Muscle layer of colon (tissue), 2 donors: ENCODE results near the gene DOK7.

Source experiments
- H3K27ac ChIP-seq: one replicate; pipeline ENCODE4 v1.7.0; 2013; ENCODE audit warnings: low read depth, mild to moderate bottlenecking, low read length, moderate library complexity
- H3K27me3 ChIP-seq, 2 donors: one replicate each; pipeline ENCODE4 v1.7.0; 2013; ENCODE audit warnings: low read length in 2 of 2, mild to moderate bottlenecking in 2 of 2; ENCODE audit not compliant: insufficient read depth in 2 of 2, control insufficient read depth in 1 of 2
- H3K36me3 ChIP-seq: one replicate; pipeline ENCODE4 v1.7.0; 2013; ENCODE audit warnings: mild to moderate bottlenecking, low read length; ENCODE audit not compliant: insufficient read depth
- H3K4me1 ChIP-seq: one replicate; pipeline ENCODE4 v1.7.0; 2013; ENCODE audit warnings: mild to moderate bottlenecking, low read length; ENCODE audit not compliant: insufficient read depth
- H3K4me3 ChIP-seq, 2 donors: one replicate each; pipeline ENCODE4 v1.7.0; 2013; ENCODE audit warnings: low read length in 2 of 2, low read depth in 1 of 2, mild to moderate bottlenecking in 1 of 2, moderate library complexity in 1 of 2
- H3K9ac ChIP-seq: one replicate; pipeline ENCODE4 v1.7.0; 2013; ENCODE audit warnings: low read length
- H3K9me3 ChIP-seq: one replicate; pipeline ENCODE4 v1.7.0; 2013; ENCODE audit warnings: mild to moderate bottlenecking, low read length
- donor health status: abdominal sarcoma.
- donor health status: Adenocarcinoma of cecum.

The DOK7 gene

DNA sequence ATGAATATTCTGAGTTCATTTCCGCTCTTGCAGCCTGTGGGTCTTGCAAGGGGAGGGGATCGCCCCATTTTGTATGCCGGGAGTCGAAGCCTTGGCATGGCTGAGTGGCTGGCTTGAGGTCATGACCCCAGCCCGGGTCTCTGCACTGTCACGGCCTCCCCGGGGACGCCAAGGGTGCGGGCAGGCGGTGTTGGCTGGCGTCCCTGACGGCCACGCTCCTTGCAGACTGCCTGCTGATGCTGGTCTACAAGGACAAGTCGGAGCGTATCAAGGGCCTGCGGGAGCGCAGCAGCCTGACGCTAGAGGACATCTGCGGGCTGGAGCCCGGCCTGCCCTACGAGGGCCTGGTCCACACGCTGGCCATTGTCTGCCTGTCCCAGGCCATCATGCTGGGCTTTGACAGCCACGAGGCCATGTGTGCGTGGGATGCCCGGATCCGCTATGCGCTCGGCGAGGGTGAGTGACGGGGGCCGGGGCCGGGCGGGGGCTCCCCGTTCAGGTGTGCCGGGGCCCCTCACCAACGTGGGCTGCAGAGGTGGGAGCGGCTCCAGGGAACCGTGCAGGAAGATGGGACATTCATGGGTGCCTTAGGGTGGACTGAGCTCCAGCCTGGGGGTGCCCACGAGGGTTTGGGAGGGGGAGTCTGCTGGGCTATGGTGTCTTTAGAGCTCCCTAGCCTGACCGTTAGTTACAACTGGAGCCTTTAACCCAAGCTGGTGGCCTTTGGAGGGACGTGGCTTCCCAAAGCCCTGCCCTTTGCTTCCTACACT lies 10.3 kb downstream of the DOK7 start:
- no peaks in the 10 kb centered on the region for H3K4me1 ChIP-seq

GRCh38 chr4:3473996-3474765 lies 11.1 kb downstream of the DOK7 start:
- no peaks in the 10 kb centered on the region for H3K36me3 ChIP-seq
- H3K4me3 ChIP-seq: no peak overlapping the region
- no peak overlapping the region for H3K9ac ChIP-seq
- peaks cover 0 to 5% of the 10 kb centered on the region in 2 donors for H3K27me3 ChIP-seq
- H3K27ac ChIP-seq: no peak overlapping the region
- no peaks in the 10 kb centered on the region for H3K9me3 ChIP-seq
- no peaks in the 10 kb centered on the region for H3K4me1 ChIP-seq

More for the DNA sequence above, 10.3 kb downstream of the DOK7 start:
- Histone ChIP-seq H3K27me3 (peaks cover 0 to 5% of the 10 kb centered on the region in 2 donors), H3K36me3 (no peaks in the 10 kb centered on the region), H3K9ac (no peak overlapping the region), H3K27ac (no peak overlapping the region), H3K9me3 (no peaks in the 10 kb centered on the region), H3K4me3 (no peak overlapping the region)

DNA sequence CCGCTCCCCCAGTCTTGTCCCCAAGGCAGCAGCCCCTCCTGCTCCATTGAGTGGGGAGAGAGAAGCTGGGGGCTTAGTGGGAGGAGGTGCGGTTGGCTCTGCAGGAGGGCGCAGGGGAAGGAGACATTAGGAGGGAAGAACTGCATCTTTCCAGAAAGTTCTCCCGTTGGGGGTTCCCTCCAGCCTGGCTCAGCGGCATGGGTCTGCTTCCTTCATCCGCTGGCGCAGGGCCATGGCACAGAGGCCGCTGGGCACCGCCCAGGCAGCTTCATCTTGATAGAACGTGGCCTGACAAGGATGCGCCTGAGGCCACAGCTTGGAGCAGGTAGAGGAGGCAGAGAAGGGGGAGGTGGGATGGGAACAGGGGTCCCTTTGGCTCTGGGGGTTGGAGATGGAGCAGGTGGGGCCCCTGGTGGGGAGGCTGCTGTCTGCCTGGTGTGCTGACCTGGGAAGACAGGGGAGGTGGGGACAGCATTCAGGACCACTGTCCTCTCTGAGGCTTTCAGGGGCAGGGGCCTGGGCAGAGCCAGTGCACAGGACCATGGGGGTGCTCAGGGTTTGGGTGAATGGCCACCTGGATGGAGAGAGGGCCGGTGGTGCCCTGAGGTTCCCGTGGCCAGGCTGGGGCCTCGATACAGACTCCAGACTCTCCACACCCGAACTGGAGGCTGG lies 12.1 kb downstream of the DOK7 start:
- Histone ChIP-seq H3K4me3 (no peak overlapping the region), H3K9me3 (no peaks in the 10 kb centered on the region), H3K4me1 (no peaks in the 10 kb centered on the region), H3K36me3 (no peaks in the 10 kb centered on the region), H3K9ac (no peak overlapping the region), H3K27ac (no peak overlapping the region), H3K27me3 (peaks cover 0 to 5% of the 10 kb centered on the region in 2 donors)

DNA sequence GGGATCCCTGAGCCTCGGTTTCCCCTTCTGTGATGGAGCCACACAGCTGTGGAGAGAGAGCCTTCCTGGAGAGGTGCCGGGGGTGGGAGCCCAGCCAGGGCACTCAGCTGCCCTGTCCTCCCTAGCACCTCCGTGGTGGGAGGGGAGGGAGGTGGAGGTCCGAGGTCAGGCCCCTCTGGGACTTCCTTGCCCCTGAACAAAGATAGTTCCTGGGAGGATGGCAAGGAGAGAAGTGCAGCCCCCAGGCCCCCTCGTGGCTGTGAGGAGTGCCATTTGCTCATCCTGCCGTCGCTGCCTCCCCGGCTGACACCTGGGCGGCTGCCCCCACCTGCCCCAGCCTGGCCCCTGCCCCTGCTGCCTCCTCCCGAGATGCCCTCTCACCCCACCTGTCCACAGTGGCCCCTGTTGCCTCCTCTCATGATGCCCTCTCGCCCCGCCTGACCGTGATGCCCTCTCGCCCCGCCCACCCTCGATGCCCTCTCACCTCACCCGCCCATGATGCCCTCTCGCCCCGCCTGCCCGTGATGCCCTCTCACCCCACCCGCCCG lies 12.7 kb downstream of the DOK7 start:
- peaks cover 0 to 6% of the 10 kb centered on the region in 2 donors for H3K27me3 ChIP-seq
- no peak overlapping the region for H3K9ac ChIP-seq
- no peaks in the 10 kb centered on the region for H3K9me3 ChIP-seq
- no peak overlapping the region for H3K4me3 ChIP-seq
- H3K4me1 ChIP-seq: no peaks in the 10 kb centered on the region
- no peak overlapping the region for H3K27ac ChIP-seq
- H3K36me3 ChIP-seq: no peaks in the 10 kb centered on the region

DNA sequence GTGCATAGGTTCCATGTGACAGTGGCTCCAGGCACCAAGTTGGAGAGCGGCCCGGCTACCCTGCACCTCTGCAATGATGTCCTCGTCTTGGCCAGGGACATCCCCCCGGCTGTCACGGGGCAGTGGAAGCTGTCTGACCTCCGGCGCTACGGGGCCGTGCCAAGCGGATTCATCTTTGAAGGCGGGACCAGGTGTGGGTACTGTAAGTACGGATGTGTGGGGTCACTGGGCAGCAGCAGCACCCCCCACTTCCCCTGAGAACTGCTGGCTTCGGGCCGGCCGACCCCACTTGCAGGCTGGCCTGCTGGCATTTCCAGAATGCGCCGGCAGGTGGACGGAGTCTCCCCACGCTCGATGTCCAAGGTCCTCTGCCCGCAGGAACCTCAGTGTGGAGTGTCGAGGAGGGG lies 13.2 kb downstream of the DOK7 start:
- H3K27me3 ChIP-seq: peaks cover 0 to 12% of the 10 kb centered on the region in 2 donors
- no peaks in the 10 kb centered on the region for H3K36me3 ChIP-seq

DNA sequence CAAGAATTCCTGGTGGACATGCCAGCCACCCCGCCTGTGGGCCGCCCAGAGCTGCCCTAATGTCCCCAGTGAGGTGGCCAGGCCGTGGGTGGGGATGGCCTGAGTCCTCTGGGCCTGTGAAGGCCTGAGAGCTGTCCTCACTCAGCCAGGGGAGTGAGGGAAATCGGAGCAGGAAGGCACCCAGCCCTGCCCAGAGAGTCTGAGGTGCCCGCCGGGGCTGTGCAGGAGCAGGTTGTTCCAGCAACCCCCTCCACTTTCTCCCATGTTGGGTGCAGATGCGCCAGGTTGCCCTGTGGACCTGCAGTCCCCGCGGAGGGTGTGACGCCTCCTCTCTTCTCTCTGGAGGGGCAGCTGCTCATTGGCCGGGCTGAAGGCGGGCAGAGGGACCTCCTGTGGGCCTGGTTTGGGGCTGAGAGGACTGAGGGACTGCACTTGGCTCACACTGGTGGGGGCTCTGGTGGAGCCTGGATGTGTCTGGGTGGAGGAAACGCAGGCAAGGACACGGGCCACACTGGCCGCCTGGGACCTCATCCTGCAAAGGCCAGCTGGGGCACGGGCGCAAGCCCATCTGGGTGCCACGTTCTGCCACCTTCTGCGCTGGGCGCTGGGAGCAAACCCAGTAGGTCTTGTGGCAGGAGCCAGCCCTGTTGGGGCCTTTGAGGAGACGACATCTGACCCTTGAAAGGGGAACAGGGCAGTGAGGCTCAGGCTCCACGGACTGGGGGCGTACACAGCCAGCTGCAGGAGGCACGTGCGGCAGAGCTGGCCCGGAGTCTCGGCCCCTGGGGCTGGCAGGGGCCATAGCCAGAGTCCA lies 14.0 kb downstream of the DOK7 start:
- Histone ChIP-seq H3K27ac (no peak overlapping the region), H3K36me3 (no peaks in the 10 kb centered on the region), H3K27me3 (peaks cover 0 to 14% of the 10 kb centered on the region in 2 donors), H3K9me3 (no peaks in the 10 kb centered on the region), H3K4me3 (no peak overlapping the region), H3K9ac (no peak overlapping the region), H3K4me1 (no peaks in the 10 kb centered on the region)

More for the DNA sequence above, 13.2 kb downstream of the DOK7 start:
- no peaks in the 10 kb centered on the region for H3K4me1 ChIP-seq
- no peak overlapping the region for H3K4me3 ChIP-seq
- no peak overlapping the region for H3K27ac ChIP-seq
- no peaks in the 10 kb centered on the region for H3K9me3 ChIP-seq
- no peak overlapping the region for H3K9ac ChIP-seq

DNA sequence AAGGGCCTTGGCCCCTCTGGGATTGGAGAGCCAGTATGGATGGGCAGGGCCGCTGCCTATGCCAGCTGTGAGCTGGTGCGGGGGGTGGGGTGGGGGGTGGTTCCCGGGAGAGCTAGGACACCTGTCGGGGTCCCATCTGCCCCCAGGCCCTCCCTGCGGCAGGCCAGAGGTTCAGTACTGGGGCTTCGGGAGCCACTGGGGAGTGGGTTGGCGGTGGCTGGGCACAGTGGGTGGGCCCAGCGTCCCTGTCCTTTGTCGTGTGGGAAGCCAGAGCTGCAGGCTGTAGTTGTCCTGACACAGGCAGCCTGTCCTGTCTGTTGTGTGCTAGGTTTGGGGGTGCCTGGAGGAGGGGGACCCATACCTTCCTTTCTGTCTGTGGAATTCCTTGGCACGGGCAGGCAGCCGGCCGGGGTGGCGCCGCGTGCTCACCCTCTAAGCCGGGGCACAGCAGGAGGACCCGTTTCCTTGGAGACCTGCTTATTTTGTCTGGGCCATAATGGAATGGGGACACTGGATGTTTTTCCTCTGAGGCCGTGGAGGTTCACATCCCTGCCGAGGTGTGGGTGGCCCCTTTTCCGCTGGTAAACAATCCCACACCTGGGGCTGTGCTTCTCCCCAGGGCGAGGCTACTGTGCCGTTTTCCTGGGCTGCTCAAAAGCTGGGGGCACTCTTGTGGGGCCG lies 14.8 kb downstream of the DOK7 start:
- Histone ChIP-seq H3K4me3 (no peak overlapping the region), H3K27me3 (peaks cover 0 to 9% of the 10 kb centered on the region in 2 donors), H3K9ac (no peak overlapping the region), H3K27ac (no peak overlapping the region), H3K4me1 (no peaks in the 10 kb centered on the region), H3K36me3 (no peaks in the 10 kb centered on the region), H3K9me3 (no peaks in the 10 kb centered on the region)

- H3K9ac ChIP-seq: no peak overlapping the region
- H3K4me3 ChIP-seq: no peak overlapping the region
- no peaks in the 10 kb centered on the region for H3K36me3 ChIP-seq
- no peaks in the 10 kb centered on the region for H3K9me3 ChIP-seq
- H3K27me3 ChIP-seq: peaks cover 0 to 11% of the 10 kb centered on the region in 2 donors
- no peak overlapping the region for H3K27ac ChIP-seq
- H3K4me1 ChIP-seq: no peaks in the 10 kb centered on the region
Observed at GRCh38 chr4:3478446-3479357, 15.6 kb downstream of the DOK7 start.

- no peak overlapping the region for H3K9ac ChIP-seq
- H3K36me3 ChIP-seq: no peaks in the 10 kb centered on the region
- H3K4me1 ChIP-seq: no peaks in the 10 kb centered on the region
- no peaks in the 10 kb centered on the region for H3K9me3 ChIP-seq
- peaks cover 0 to 19% of the 10 kb centered on the region in 2 donors for H3K27me3 ChIP-seq
- no peak overlapping the region for H3K4me3 ChIP-seq
- H3K27ac ChIP-seq: no peak overlapping the region
Observed at GRCh38 chr4:3479358-3480101, 16.4 kb downstream of the DOK7 start.
